OCI-LY3 (cell line): ENCODE data around the gene FCF1.

Experiments
- H2AFZ ChIP-seq: fragments of 200-600, 300-600 bp; shearing (Covaris generic); 2 replicates; pipeline ENCODE4 v1.6.0; 2014; ENCODE audit warnings: antibody characterized with exemption, low read depth, low read length
- H3K27ac ChIP-seq: fragments of 200-600, 300-600 bp; sonication (generic); 2 replicates; pipeline ENCODE4 v1.5.1; 2014; ENCODE audit warnings: mild to moderate bottlenecking, low read length, moderate library complexity, mixed read lengths
- H3K27me3 ChIP-seq: fragments of 200-600, 300-600 bp; sonication (generic); 2 replicates; pipeline ENCODE4 v1.6.1; 2014; ENCODE audit warnings: low read depth, low read length, mixed read lengths
- H3K36me3 ChIP-seq: fragments of 200-600, 300-600 bp; sonication (generic); replicated peaks from 2 replicates; pipeline ENCODE3; 2014; ENCODE audit warnings: low read depth, low read length, mixed read lengths
- H3K4me1 ChIP-seq: fragments of 300-600, 200-600 bp; sonication (generic); 2 replicates; pipeline ENCODE4 v1.6.1; 2014; ENCODE audit warnings: low read length, mixed read lengths
- H3K4me2 ChIP-seq: fragments of 200-600, 300-600 bp; sonication (generic); 2 replicates; pipeline ENCODE4 v1.6.1; 2014; ENCODE audit warnings: low read length, mixed read lengths
- H3K4me3 ChIP-seq: fragments of 300-600, 200-600 bp; sonication (generic); 2 replicates; pipeline ENCODE4 v1.5.1; 2014; ENCODE audit warnings: antibody characterized with exemption, mild to moderate bottlenecking, low read length, moderate library complexity
- H3K79me2 ChIP-seq: fragments of 300-600, 200-600 bp; shearing (Covaris generic); 2 replicates; pipeline ENCODE4 v1.6.1; 2014; ENCODE audit warnings: mild to moderate bottlenecking, low read length, mixed read lengths
- H3K9ac ChIP-seq: fragments of 300-600, 200-600 bp; shearing (Covaris generic); 2 replicates; pipeline ENCODE4 v1.6.0; 2014; ENCODE audit warnings: mild to moderate bottlenecking, low read length, moderate library complexity
- H3K9me3 ChIP-seq: fragments of 200-600, 300-600 bp; shearing (Covaris generic); 2 replicates; pipeline ENCODE4 v1.6.1; 2014; ENCODE audit warnings: low read length, mixed read lengths; ENCODE audit not compliant: insufficient read depth
- H4K20me1 ChIP-seq: fragments of 200-600, 300-600 bp; sonication (generic); 2 replicates; pipeline ENCODE4 v1.6.1; 2016; ENCODE audit warnings: low read length, mixed read lengths; ENCODE audit not compliant: insufficient read depth
- EZH2phosphoT487 ChIP-seq: fragments of 200-600 bp; shearing (Covaris generic); IDR thresholded peaks from 2 replicates; pipeline ENCODE4 v1.6.1; 2018; ENCODE audit warnings: antibody characterized with exemption, mixed run types, low read depth
- TF ChIP-seq, protein P1 (sequence below): fragments of 200-600, 300-600 bp; sonication (generic); IDR thresholded peaks from 2 replicates; pipeline ENCODE4 v1.5.1; 2014; ENCODE audit warnings: antibody characterized with exemption, low read length, low read depth

Gene FCF1

DNA sequence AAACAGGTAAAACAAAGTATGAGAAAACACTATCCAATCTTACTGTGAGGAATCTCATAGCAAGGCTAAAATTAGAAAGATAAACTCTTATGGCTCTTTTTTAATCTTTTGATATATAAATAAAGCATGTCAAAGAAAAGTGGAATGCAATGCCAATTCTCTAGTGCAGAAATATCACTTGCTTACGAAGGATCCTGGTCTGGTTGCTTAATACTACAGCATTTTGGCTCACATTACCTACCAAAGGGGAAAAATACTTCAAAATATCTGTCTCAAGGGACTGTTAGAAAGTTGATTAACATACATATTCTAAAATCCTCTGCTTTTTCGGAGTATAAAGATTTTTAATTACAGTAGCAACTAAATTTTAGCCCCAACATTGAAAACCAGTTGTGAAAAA lies 21.5 kb upstream of the FCF1 start:
- H3K4me1 ChIP-seq: no peaks in the 10 kb centered on the region
- H3K4me2 ChIP-seq: no peak overlapping the region
- peaks cover 16% of the 10 kb centered on the region for H3K79me2 ChIP-seq
- peaks cover 22% of the 10 kb centered on the region for H3K36me3 ChIP-seq
- no peak overlapping the region for H3K9ac ChIP-seq
- H3K9me3 ChIP-seq: no peaks in the 10 kb centered on the region
- H3K27me3 ChIP-seq: no peaks in the 10 kb centered on the region
- TF ChIP-seq, protein P1, sequence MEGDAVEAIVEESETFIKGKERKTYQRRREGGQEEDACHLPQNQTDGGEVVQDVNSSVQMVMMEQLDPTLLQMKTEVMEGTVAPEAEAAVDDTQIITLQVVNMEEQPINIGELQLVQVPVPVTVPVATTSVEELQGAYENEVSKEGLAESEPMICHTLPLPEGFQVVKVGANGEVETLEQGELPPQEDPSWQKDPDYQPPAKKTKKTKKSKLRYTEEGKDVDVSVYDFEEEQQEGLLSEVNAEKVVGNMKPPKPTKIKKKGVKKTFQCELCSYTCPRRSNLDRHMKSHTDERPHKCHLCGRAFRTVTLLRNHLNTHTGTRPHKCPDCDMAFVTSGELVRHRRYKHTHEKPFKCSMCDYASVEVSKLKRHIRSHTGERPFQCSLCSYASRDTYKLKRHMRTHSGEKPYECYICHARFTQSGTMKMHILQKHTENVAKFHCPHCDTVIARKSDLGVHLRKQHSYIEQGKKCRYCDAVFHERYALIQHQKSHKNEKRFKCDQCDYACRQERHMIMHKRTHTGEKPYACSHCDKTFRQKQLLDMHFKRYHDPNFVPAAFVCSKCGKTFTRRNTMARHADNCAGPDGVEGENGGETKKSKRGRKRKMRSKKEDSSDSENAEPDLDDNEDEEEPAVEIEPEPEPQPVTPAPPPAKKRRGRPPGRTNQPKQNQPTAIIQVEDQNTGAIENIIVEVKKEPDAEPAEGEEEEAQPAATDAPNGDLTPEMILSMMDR: no peak
- TF ChIP-seq EZH2phosphoT487: no peak
- no peak overlapping the region for H3K4me3 ChIP-seq
- no peak overlapping the region for H2AFZ ChIP-seq
- H4K20me1 ChIP-seq: 0 out of 2 replicates have a peak, but pooled peaks cover 5% of the 10 kb centered on the region
- H3K27ac ChIP-seq: no peak overlapping the region

DNA sequence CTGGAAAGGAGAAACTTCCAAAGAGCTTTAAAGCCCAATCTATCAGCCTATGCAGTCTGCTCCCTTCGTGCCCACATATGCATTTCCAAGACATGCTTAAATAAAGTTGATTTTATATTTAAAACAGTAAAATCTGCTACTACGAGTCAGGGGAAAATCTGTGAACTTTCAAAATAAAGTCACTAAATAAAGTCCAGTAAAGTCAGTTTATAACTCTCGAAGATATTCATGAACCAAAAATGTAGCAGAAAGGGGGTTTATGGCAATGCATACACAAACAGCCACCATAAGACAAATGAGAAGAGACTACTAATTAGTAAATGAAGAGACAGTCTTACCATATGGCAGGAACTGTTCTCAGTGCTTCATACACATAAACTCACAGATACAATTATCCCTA lies 19.8 kb upstream of the FCF1 start:
- H2AFZ ChIP-seq: no peak overlapping the region
- no peaks in the 10 kb centered on the region for H3K9me3 ChIP-seq

DNA sequence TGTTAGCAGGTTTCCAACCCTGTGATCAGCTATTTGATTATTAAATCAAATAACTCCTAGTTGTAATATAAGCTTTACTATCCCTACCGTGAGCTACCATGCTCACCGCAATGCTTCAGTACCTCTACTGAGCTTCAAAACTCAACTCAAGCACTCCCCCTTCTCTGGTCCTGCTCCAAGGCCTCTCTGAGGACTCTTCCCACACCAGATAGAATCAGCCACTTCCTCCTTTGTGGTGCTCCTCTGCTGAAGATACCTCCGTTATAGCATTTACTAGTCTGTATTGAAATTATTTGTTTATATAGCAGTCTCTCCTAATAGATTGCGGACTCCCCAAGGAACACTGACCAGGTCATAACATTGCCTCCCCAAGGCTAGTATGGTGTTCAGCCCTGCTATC lies 17.5 kb upstream of the FCF1 start:
- Histone ChIP-seq H3K79me2 (peaks cover 41% of the 10 kb centered on the region), H3K9me3 (no peaks in the 10 kb centered on the region), H3K4me2 (no peak overlapping the region)

More for the DNA sequence above, 19.8 kb upstream of the FCF1 start:
- Histone ChIP-seq H3K4me1 (no peaks in the 10 kb centered on the region), H3K79me2 (peaks cover 26% of the 10 kb centered on the region), H4K20me1 (0 out of 2 replicates have a peak, but pooled peaks cover 5% of the 10 kb centered on the region), H3K4me2 (no peak overlapping the region), H3K4me3 (no peak overlapping the region), H3K27me3 (no peaks in the 10 kb centered on the region), H3K9ac (no peak overlapping the region), H3K36me3 (peaks cover 18% of the 10 kb centered on the region), H3K27ac (no peak overlapping the region)
- TF ChIP-seq EZH2phosphoT487: no peak
- TF ChIP-seq, protein P1: no peak

GRCh38 chr14:74697011-74697410 lies 15.9 kb upstream of the FCF1 start:
- no peaks in the 10 kb centered on the region for H3K27me3 ChIP-seq
- H3K36me3 ChIP-seq: peaks cover 5% of the 10 kb centered on the region
- H3K9me3 ChIP-seq: no peaks in the 10 kb centered on the region
- H3K9ac ChIP-seq: no peak overlapping the region
- no peaks in the 10 kb centered on the region for H3K4me1 ChIP-seq
- no peak overlapping the region for H2AFZ ChIP-seq
- peaks cover 53% of the 10 kb centered on the region for H3K79me2 ChIP-seq
- peaks cover 5% of the 10 kb centered on the region; the same call in 1 of the 2 replicates for H4K20me1 ChIP-seq
- H3K27ac ChIP-seq: no peak overlapping the region
- no peak overlapping the region for H3K4me2 ChIP-seq
- H3K4me3 ChIP-seq: no peak overlapping the region
- no peak for TF ChIP-seq EZH2phosphoT487
- TF ChIP-seq, protein P1: no peak

More for the DNA sequence above, 17.5 kb upstream of the FCF1 start:
- Histone ChIP-seq H2AFZ (no peak overlapping the region), H3K9ac (no peak overlapping the region), H4K20me1 (peaks cover 5% of the 10 kb centered on the region; the same call in 1 of the 2 replicates), H3K4me1 (no peaks in the 10 kb centered on the region), H3K27me3 (no peaks in the 10 kb centered on the region), H3K36me3 (peaks cover 12% of the 10 kb centered on the region), H3K27ac (no peak overlapping the region), H3K4me3 (no peak overlapping the region)
- TF ChIP-seq, protein P1: no peak
- no peak for TF ChIP-seq EZH2phosphoT487
